ENCODE data around the gene DDHD1. TPM values are rescaled to one million over a fixed set of nuclear protein-coding genes. Genes with fewer than 3 reads are reported as not detected.
"Not testable (repeated sequence)": the region's sequence is repeated elsewhere in the genome, so short reads cannot be mapped to it uniquely, and the experiment has no call there.

Gene DDHD1
- total RNA-seq, 3 donors from 2014 or later (not counting 1 experiment from before 2014, with no cell fraction given): 76.6 to 82.3 (median 80.9) TPM

- no peak overlapping the region for H3K27ac ChIP-seq (ENCODE audit: low read length)
- DNase-seq: no peak
- H3K27ac Mint-ChIP-seq: peak overlapping the region; percentile 47 to 83
- H3K9me3 Mint-ChIP-seq: peaks cover 0 to 3% of the 10 kb centered on the region in 2 donors
- no peaks in the 10 kb centered on the region for H3K27me3 Mint-ChIP-seq (ENCODE audit: low read depth in 2 of 2)
- TF ChIP-seq, protein P1, sequence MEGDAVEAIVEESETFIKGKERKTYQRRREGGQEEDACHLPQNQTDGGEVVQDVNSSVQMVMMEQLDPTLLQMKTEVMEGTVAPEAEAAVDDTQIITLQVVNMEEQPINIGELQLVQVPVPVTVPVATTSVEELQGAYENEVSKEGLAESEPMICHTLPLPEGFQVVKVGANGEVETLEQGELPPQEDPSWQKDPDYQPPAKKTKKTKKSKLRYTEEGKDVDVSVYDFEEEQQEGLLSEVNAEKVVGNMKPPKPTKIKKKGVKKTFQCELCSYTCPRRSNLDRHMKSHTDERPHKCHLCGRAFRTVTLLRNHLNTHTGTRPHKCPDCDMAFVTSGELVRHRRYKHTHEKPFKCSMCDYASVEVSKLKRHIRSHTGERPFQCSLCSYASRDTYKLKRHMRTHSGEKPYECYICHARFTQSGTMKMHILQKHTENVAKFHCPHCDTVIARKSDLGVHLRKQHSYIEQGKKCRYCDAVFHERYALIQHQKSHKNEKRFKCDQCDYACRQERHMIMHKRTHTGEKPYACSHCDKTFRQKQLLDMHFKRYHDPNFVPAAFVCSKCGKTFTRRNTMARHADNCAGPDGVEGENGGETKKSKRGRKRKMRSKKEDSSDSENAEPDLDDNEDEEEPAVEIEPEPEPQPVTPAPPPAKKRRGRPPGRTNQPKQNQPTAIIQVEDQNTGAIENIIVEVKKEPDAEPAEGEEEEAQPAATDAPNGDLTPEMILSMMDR (IDR thresholded peaks at IDR 0.05): no peak
- H3K36me3 ChIP-seq (ENCODE audit: control insufficient read depth, insufficient read depth, low read length): no peaks in the 10 kb centered on the region
- H3K27me3 ChIP-seq (ENCODE audit: control insufficient read depth, insufficient read depth, low read length): no peaks in the 10 kb centered on the region
- H3K4me1 ChIP-seq (ENCODE audit: control insufficient read depth, insufficient read depth, low read length): peaks cover 21% of the 10 kb centered on the region
- no peaks in the 10 kb centered on the region for H3K9me3 ChIP-seq (ENCODE audit: control insufficient read depth, insufficient read depth, low read length)
- peak overlapping the region; percentile 43 for H3K4me3 Mint-ChIP-seq
- intact Hi-C loops (cut with micrococcal nuclease): loop anchor here (5.0 kb wide), 1 partner anchor 229 kb away; no protein-coding TSS in a partner anchor
- ATAC-seq: no peak
- 0% methylated on average over 1 of the region's 3 CpGs for WGBS (ENCODE audit: insufficient coverage)
- H3K36me3 Mint-ChIP-seq: peaks cover 6% of the 10 kb centered on the region
- H3K4me1 Mint-ChIP-seq: peaks cover 65 to 79% of the 10 kb centered on the region in 2 donors
- H3K4me3 ChIP-seq (ENCODE audit: low read length): no peak overlapping the region
Observed at GRCh38 chr14:53146739-53147138, 6.4 kb downstream of the DDHD1 start.

DNA sequence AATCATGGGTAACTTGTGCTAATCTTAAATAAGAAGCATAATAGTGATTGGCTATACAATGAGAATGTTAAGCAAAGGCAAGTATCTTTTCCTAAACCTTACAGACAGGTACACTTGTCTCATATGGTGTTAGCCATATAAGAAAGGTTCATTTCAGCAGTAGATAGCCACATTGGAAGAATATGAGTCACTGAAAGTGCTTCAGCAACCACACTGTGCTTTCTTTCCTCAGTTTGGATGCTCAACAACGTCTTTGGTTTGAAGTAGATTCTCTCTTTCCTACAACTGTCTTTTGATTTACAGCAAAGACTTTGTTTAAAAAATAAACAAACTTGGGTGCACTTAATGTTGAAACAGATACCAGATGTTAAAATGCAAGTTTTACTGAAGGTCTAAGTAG is 8.9 kb downstream of the DDHD1 start:
- WGBS (ENCODE audit: insufficient coverage): 33% methylated on average over 1 of the region's 1 CpG
- Histone ChIP-seq H3K4me3 (ENCODE audit: low read length) (no peak overlapping the region), H3K4me1 (ENCODE audit: control insufficient read depth, insufficient read depth, low read length) (peaks cover 11% of the 10 kb centered on the region), H3K27ac (ENCODE audit: low read length) (no peak overlapping the region), H3K9me3 (ENCODE audit: control insufficient read depth, insufficient read depth, low read length) (peaks cover 5% of the 10 kb centered on the region), H3K27me3 (ENCODE audit: control insufficient read depth, insufficient read depth, low read length) (no peaks in the 10 kb centered on the region), H3K36me3 (ENCODE audit: control insufficient read depth, insufficient read depth, low read length) (no peaks in the 10 kb centered on the region)
- Mint-ChIP-seq H3K4me3 (no peak overlapping the region), H3K9me3 (peaks cover 5 to 6% of the 10 kb centered on the region in 2 donors), H3K27me3 (ENCODE audit: low read depth in 2 of 2) (no peaks in the 10 kb centered on the region), H3K36me3 (peaks cover 29% of the 10 kb centered on the region), H3K27ac (no peak overlapping the region), H3K4me1 (peaks cover 48 to 62% of the 10 kb centered on the region in 2 donors)
- TF ChIP-seq, protein P1 (IDR thresholded peaks at IDR 0.05): no peak
- intact Hi-C loops (cut with micrococcal nuclease): no loop called here
- DNase-seq (no peak), ATAC-seq (no peak)

- no peak overlapping the region for H3K27ac Mint-ChIP-seq
- intact Hi-C loops (cut with micrococcal nuclease): no loop called here
- ATAC-seq (no peak), DNase-seq (no peak)
- Histone ChIP-seq H3K27me3 (ENCODE audit: control insufficient read depth, insufficient read depth, low read length) (no peaks in the 10 kb centered on the region), H3K27ac (ENCODE audit: low read length) (no peak overlapping the region), H3K4me3 (ENCODE audit: low read length) (no peak overlapping the region), H3K36me3 (ENCODE audit: control insufficient read depth, insufficient read depth, low read length) (no peaks in the 10 kb centered on the region), H3K9me3 (ENCODE audit: control insufficient read depth, insufficient read depth, low read length) (peaks cover 12% of the 10 kb centered on the region), H3K4me1 (ENCODE audit: control insufficient read depth, insufficient read depth, low read length) (no peaks in the 10 kb centered on the region)
- TF ChIP-seq, protein P1 (IDR thresholded peaks at IDR 0.05): no peak
- peaks cover 5 to 10% of the 10 kb centered on the region in 2 donors for H3K9me3 Mint-ChIP-seq
- H3K4me1 Mint-ChIP-seq: peaks cover 33 to 55% of the 10 kb centered on the region in 2 donors
- peaks cover 40% of the 10 kb centered on the region for H3K36me3 Mint-ChIP-seq
- H3K4me3 Mint-ChIP-seq: no peak overlapping the region
- H3K27me3 Mint-ChIP-seq (ENCODE audit: low read depth in 2 of 2): no peaks in the 10 kb centered on the region
Observed at GRCh38 chr14:53140585-53140984, 12.5 kb downstream of the DDHD1 start.

GRCh38 chr14:53137568-53138203 is 15.4 kb downstream of the DDHD1 start:
- no peaks in the 10 kb centered on the region for H3K4me1 ChIP-seq (ENCODE audit: control insufficient read depth, insufficient read depth, low read length)
- intact Hi-C loops (cut with micrococcal nuclease): no loop called here
- no peaks in the 10 kb centered on the region for H3K27me3 ChIP-seq (ENCODE audit: control insufficient read depth, insufficient read depth, low read length)
- H3K36me3 Mint-ChIP-seq: peaks cover 38% of the 10 kb centered on the region
- H3K4me3 Mint-ChIP-seq: no peak overlapping the region
- no peak overlapping the region for H3K27ac ChIP-seq (ENCODE audit: low read length)
- peaks cover 27 to 39% of the 10 kb centered on the region in 2 donors for H3K4me1 Mint-ChIP-seq
- 100% methylated on average over 2 of the region's 4 CpGs for WGBS (ENCODE audit: insufficient coverage)
- H3K27me3 Mint-ChIP-seq (ENCODE audit: low read depth in 2 of 2): no peaks in the 10 kb centered on the region
- H3K27ac Mint-ChIP-seq: no peak overlapping the region
- no peaks in the 10 kb centered on the region for H3K36me3 ChIP-seq (ENCODE audit: control insufficient read depth, insufficient read depth, low read length)
- peaks cover 15% of the 10 kb centered on the region for H3K9me3 ChIP-seq (ENCODE audit: control insufficient read depth, insufficient read depth, low read length)
- H3K4me3 ChIP-seq (ENCODE audit: low read length): no peak overlapping the region
- TF ChIP-seq, protein P1 (IDR thresholded peaks at IDR 0.05): no peak
- DNase-seq (no peak), ATAC-seq (no peak)
- H3K9me3 Mint-ChIP-seq: peaks cover 5 to 9% of the 10 kb centered on the region in 2 donors

- H3K27me3 Mint-ChIP-seq (ENCODE audit: low read depth in 2 of 2); H3K4me1 ChIP-seq (ENCODE audit: control insufficient read depth, insufficient read depth, low read length); DNase-seq; H3K27ac ChIP-seq (ENCODE audit: low read length); H3K36me3 Mint-ChIP-seq; ATAC-seq; H3K36me3 ChIP-seq (ENCODE audit: control insufficient read depth, insufficient read depth, low read length); H3K4me3 ChIP-seq (ENCODE audit: low read length); intact Hi-C loops (cut with micrococcal nuclease); H3K4me3 Mint-ChIP-seq; H3K9me3 Mint-ChIP-seq; H3K27me3 ChIP-seq (ENCODE audit: control insufficient read depth, insufficient read depth, low read length); H3K27ac Mint-ChIP-seq: not testable (repeated sequence)
- 97% methylated on average over 9 of the region's 10 CpGs for WGBS (ENCODE audit: insufficient coverage)
- H3K9me3 ChIP-seq (ENCODE audit: control insufficient read depth, insufficient read depth, low read length): peaks cover 10% of the 10 kb centered on the region
- H3K4me1 Mint-ChIP-seq: peaks cover 0 to 21% of the 10 kb centered on the region in 2 donors
Observed at GRCh38 chr14:53130491-53130890, 22.6 kb downstream of the DDHD1 start.

All from natural killer cell (primary cell).